Mucosa of rectum (tissue), 2 donors: ENCODE data around the gene AGFG2.
"Not testable (repeated sequence)": the region's sequence is repeated elsewhere in the genome, so short reads cannot be mapped to it uniquely, and the experiment has no call there.

ENCODE experiments used
- H3K27ac ChIP-seq, 2 donors: one replicate each; pipeline ENCODE4 v1.7.0; 2013; ENCODE audit warnings: inconsistent platforms in 2 of 2, low read depth in 2 of 2, low read length in 2 of 2
- H3K27me3 ChIP-seq, 2 donors: one replicate each; pipeline ENCODE4 v1.7.0; 2013; ENCODE audit warnings: low read length in 2 of 2; ENCODE audit not compliant: control insufficient read depth in 2 of 2, insufficient read depth in 2 of 2
- H3K36me3 ChIP-seq, 2 donors: one replicate each; pipeline ENCODE4 v1.7.0; 2013; ENCODE audit warnings: low read length in 2 of 2; ENCODE audit not compliant: control insufficient read depth in 2 of 2, insufficient read depth in 2 of 2
- H3K4me1 ChIP-seq, 2 donors: one replicate each; pipeline ENCODE4 v1.7.0; 2013; ENCODE audit warnings: low read length in 2 of 2, mild to moderate bottlenecking in 1 of 2; ENCODE audit not compliant: control insufficient read depth in 2 of 2, insufficient read depth in 2 of 2
- H3K4me3 ChIP-seq, 2 donors: one replicate each; pipeline ENCODE4 v1.7.0; 2013; ENCODE audit warnings: low read length in 2 of 2
- H3K9ac ChIP-seq, 2 donors: one replicate each; pipeline ENCODE4 v1.7.0; 2013; ENCODE audit warnings: low read length in 2 of 2, low read depth in 1 of 2, mild to moderate bottlenecking in 1 of 2
- H3K9me3 ChIP-seq, 2 donors: one replicate each; pipeline ENCODE4 v1.7.0; 2013; ENCODE audit warnings: low read length in 2 of 2; ENCODE audit not compliant: control insufficient read depth in 2 of 2
- donor health status: healthy.
- donor health status: Normal muscosa, but diverticular disease.

The AGFG2 gene

GRCh38 chr7:100563809-100564400 lies 24.9 kb downstream of the AGFG2 start:
- no peaks in the 10 kb centered on the region for H3K27me3 ChIP-seq
- H3K4me3 ChIP-seq: no peak overlapping the region
- H3K4me1 ChIP-seq: peaks cover 8 to 12% of the 10 kb centered on the region in 2 donors
- no peak overlapping the region for H3K27ac ChIP-seq
- H3K36me3 ChIP-seq: peaks cover 11 to 24% of the 10 kb centered on the region in 2 donors
- no peaks in the 10 kb centered on the region for H3K9me3 ChIP-seq
- no peak overlapping the region for H3K9ac ChIP-seq

- not testable (repeated sequence) for H3K9ac ChIP-seq
- peaks cover 13 to 16% of the 10 kb centered on the region in 2 donors for H3K4me1 ChIP-seq
Observed at GRCh38 chr7:100564405-100564804, 25.4 kb downstream of the AGFG2 start.

GRCh38 chr7:100565133-100565571 lies 26.1 kb downstream of the AGFG2 start:
- Histone ChIP-seq H3K4me1 (peaks cover 18 to 20% of the 10 kb centered on the region in 2 donors), H3K27ac (no peak overlapping the region), H3K4me3 (no peak overlapping the region), H3K9me3 (no peaks in the 10 kb centered on the region), H3K27me3 (no peaks in the 10 kb centered on the region), H3K36me3 (peaks cover 11 to 24% of the 10 kb centered on the region in 2 donors), H3K9ac (no peak overlapping the region)

More at GRCh38 chr7:100564405-100564804, 25.4 kb downstream of the AGFG2 start:
- not testable (repeated sequence) for H3K27me3 ChIP-seq, H3K4me3 ChIP-seq, H3K27ac ChIP-seq, H3K9me3 ChIP-seq
- peaks cover 11 to 24% of the 10 kb centered on the region in 2 donors for H3K36me3 ChIP-seq

DNA sequence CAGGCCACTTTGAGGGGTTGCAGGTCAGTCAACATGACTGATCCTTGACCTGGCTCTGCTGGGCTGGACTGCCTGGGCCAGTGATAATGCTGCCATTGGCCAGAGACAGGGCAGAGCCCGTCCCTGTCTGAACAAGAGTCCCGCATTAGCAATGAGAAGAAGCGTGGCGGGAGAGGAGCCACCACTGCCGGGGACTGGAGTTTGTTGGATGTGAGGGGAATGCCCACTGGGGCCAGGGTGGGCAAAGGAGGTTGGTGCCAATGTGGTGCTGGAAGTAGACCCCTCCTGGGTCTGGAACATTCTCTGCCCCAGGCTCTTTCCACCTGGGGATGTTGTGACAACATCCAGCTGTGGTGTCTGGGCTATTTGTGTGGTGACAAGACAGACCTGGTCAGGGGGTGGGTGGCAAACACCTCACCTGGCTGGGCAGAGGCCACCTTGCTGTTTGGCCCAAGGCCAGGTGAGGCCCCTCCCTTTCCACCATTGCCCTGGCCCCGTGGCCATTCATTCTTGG lies 27.1 kb downstream of the AGFG2 start:
- no peak overlapping the region for H3K4me3 ChIP-seq
- H3K36me3 ChIP-seq: peaks cover 11 to 20% of the 10 kb centered on the region in 2 donors
- no peaks in the 10 kb centered on the region for H3K9me3 ChIP-seq
- no peak overlapping the region for H3K27ac ChIP-seq
- no peaks in the 10 kb centered on the region for H3K27me3 ChIP-seq
- peaks cover 22% of the 10 kb centered on the region in 2 donors for H3K4me1 ChIP-seq
- no peak overlapping the region for H3K9ac ChIP-seq

GRCh38 chr7:100567031-100567730 lies 28.2 kb downstream of the AGFG2 start:
- Histone ChIP-seq H3K4me3 (no peak overlapping the region), H3K9me3 (no peaks in the 10 kb centered on the region), H3K27me3 (no peaks in the 10 kb centered on the region), H3K9ac (no peak overlapping the region), H3K27ac (peak overlapping the region in 1 of 2 donors; percentile 23), H3K36me3 (peaks cover 7 to 15% of the 10 kb centered on the region in 2 donors), H3K4me1 (peaks cover 22 to 25% of the 10 kb centered on the region in 2 donors)

GRCh38 chr7:100567751-100568175 lies 28.8 kb downstream of the AGFG2 start:
- no peak overlapping the region for H3K4me3 ChIP-seq
- H3K27ac ChIP-seq: peak overlapping the region; percentile 1 to 38
- H3K4me1 ChIP-seq: peaks cover 22 to 25% of the 10 kb centered on the region in 2 donors
- H3K9me3 ChIP-seq: no peaks in the 10 kb centered on the region
- H3K27me3 ChIP-seq: no peaks in the 10 kb centered on the region
- peaks cover 4 to 13% of the 10 kb centered on the region in 2 donors for H3K36me3 ChIP-seq
- no peak overlapping the region for H3K9ac ChIP-seq

DNA sequence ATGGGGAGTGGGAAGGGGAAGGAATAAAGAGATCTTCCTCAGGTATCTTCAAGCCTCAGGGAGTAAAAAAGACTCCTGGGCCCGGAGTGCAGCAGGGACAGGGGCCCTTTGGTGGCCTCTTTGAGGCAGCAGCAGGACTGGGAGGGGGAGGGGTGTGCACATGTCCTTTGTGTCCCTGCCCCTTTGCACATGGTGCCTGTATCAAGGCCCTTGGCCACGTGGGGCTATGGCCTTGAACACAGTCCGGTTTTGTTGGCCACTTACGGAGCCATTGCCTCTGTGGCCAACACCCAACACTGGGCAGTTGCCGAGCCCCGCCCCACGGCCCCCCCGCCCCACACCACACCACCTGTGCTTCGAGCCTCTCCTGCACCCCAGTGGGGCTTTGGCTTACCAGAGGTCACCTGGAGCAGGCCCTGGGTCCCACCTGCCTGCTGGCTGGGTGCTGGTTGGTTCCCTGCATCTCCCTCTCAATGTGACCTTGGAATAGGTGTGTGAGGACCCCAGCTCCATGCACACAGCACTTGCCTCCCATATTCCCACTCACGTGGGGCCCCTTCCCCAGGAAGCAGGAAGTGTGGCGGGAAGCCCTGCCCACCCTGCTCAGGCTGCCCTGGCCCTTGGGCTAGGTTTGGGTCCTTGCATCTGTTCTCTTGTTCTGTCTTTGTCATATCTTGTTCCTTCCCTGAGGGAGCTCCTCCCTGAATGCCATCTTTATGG lies 29.3 kb downstream of the AGFG2 start:
- no peak overlapping the region for H3K9ac ChIP-seq
- H3K4me1 ChIP-seq: peaks cover 22 to 25% of the 10 kb centered on the region in 2 donors
- H3K36me3 ChIP-seq: peaks cover 3 to 7% of the 10 kb centered on the region in 2 donors
- H3K9me3 ChIP-seq: no peaks in the 10 kb centered on the region
- H3K4me3 ChIP-seq: no peak overlapping the region
- peak overlapping the region; percentile 1 to 38 for H3K27ac ChIP-seq
- H3K27me3 ChIP-seq: no peaks in the 10 kb centered on the region

DNA sequence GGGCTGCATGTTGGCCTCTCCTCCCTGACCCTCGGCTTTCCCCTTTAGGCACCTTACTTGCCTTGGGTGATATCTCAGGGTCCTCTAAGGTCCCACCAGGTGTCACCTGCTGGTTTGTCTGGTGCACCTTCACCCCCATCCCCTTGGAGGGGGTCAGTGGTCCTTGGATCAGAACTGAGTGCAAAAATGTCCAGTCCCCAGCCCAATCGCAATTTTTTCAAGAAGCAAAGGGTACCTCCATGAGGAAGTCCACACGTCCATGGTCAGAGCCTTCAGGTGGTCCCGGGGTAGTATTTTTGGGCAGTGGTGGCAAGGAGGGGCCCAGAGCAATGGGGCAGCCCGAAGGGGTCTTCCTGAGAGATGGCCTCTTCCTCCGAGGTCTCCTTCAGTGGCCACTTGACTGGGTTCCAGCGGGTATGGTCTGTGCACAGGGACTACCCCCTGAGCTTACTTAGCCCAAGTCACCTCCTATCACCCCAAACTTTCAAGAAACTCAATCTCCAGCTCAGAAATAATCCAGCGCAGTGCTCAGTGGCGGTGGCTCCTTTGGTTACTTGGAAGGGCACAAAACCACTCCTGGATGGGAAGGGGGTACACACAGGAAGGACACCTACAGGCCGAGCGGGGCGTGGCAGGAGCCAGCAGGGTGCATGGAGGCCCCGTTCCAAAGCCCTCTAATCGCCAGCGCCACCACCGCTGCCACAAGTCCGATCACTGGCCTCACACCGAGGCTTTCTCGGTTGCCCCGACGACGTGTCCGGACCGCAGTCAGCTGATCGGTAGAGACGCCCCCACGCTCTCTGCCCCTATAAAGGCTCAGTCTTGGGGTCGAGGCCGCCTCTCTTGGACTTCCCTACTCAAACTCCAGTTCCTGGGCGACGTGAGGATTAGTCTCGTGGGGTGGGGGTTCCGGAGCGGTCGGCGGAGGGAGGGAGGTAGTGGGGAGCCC lies 30.2 kb downstream of the AGFG2 start:
- Histone ChIP-seq H3K36me3 (peaks cover 3 to 5% of the 10 kb centered on the region in 2 donors), H3K27me3 (no peaks in the 10 kb centered on the region), H3K9me3 (no peaks in the 10 kb centered on the region), H3K27ac (peak overlapping the region in 1 of 2 donors; percentile 16), H3K4me1 (peaks cover 22 to 25% of the 10 kb centered on the region in 2 donors), H3K9ac (peak overlapping the region in 1 of 2 donors; percentile 14), H3K4me3 (peak overlapping the region; percentile 48 to 61)
